ENCODE results near the gene CHMP5.

The CHMP5 gene

DNA sequence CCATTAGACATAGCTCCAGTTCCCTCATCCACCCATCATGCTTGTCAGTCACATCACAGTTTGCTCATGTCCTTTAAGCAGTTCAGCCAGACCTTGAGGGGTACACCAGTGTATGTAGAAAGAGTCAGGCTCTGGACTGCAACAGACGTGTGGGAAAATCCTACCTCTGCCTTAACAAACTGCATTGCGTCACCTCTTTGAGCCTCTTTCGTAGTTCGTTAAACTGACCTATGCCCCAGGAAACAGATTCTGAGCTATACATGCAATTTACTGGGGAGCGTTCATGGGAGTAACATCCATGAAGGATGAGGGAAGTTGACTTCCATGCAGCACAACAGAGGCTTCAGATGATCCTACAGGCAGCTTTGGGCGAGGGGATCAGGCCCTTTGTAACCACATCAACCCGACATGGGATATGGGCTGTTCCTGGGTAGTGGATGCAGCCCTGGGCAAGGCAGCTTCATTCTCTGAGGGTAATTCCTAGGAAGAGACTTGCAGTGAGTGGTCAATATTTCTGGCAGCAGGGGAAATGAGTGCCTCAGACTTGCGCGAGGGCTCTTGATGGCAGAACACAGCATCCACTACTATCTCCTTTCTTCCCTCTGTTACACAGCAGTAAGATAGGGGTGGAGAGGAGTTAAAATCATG, 20.6 kb upstream of the CHMP5 start:
- no peak for DNase-seq

- DNase-seq = no peak
Measured at GRCh38 chr9:33245341-33245740, 19.5 kb upstream of the CHMP5 start.

DNA sequence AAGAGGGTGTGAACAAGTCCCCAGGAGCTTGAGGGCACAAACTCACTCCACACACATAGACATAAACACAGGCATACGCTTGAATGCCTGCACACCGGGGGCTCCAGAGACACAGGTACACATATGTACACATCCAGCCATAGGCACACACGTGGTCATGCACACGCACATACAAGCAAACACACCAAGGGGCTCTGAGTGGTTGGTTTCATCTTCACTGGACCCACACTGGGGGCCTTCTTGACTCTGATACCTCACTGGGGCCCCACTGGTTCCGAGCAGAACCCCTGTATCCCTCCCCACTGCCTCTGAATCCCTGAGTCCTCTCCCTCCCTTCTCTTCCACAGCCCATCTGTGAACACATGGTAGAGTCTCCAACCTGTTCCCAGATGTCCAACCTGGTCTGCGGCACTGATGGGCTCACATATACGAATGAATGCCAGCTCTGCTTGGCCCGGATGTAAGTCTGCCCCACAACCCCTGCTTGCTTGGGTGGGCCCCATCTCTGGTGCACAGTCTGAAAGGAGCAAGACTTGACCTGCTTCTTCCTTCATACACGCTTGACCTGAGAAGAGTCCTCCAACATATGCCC, 18.5 kb upstream of the CHMP5 start:
- DNase-seq = no peak

- no peak for DNase-seq
Measured at GRCh38 chr9:33248606-33249005, 16.2 kb upstream of the CHMP5 start.

DNA sequence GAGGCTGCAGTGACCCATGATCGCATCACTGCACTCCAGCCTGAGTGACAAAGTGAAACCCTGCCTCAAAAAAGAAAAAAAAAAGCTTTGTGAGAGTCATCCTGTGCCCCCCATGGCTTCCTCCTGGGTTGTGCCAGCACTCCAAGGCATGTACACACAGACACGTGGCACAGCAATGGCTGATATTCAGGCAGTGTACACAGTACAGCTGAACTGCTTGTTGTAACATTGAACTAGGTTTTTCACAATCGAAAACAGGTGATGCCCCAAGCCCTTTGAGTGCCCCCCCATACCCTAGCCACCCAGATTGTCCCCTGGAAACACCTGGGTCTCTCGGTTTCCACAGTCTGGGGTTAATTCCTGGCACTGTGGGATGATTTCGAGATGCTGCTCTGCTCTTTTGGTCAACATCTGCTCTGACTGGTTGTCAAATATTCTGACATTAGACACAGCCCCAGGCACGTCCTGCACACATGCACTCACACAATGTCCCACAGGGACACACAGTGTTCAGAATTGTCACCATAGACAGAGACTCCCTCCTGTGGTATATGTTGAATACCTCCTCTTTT, 15.7 kb upstream of the CHMP5 start:
- DNase-seq = no peak

DNA sequence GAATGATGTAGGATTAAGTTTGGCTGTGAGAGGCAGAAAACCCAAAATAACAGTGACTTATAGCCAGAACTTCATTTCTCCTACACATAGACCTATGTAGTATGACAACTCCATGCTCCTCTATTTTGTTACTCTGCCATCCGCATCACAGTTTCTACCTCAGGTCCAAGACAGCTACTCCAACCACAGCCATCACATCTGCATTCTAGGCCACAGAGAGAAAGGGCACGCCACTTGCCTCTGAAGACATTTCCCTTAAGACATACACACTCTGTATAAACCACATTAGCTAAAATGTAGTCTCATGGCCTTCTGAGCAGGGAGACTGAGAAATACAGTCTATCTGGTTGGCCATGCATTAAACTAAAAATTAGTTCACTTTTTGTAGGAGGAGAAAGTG, 14.9 kb upstream of the CHMP5 start:
- DNase-seq = no peak

DNA sequence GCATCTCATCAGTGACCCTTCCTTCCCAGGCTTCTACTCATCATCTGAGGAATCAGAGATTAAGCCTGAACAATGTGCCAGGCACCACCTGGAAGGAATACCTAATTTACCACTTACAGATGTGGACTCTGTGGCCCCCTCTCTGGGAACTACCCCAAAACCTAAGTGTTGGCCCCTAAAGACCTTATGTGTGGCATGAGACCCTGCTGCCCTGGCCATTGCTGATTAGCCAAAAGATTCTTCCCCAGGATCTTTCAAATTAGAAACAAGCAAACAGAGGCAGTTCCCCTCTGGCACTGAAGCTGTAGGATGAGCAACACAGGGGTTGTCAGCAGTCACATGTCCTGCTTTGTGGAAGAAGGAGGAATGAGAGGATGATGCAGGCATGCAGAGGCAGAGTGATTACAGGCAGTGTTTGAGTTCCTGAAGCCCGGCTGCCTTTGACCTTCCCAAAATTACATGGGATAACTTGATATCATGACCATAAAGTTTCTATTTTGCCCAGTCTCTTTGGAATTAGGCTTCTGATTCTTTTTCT, 14.3 kb upstream of the CHMP5 start:
- DNase-seq = no peak

DNA sequence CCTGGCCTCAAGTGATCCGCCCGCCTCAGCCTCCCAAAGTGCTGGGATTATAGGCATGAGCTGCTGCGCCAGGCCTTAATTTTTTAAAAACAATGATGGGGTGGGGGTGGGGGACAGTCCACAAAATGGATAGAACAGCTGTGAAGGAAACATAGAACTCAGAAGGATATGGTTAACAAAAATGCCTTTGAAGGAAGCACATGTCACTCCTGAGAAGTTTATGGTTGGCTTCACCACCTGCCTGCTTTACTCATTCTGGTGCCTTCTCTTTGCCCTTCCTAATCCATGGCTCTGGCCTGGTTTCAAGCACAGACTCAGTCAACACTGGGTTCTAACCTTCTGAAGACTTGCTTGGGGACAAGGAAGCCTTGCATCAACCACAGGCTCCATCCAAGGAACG, 10.6 kb upstream of the CHMP5 start:
- no peak for DNase-seq

- DNase-seq = no peak
Measured at GRCh38 chr9:33255014-33255413, 9.8 kb upstream of the CHMP5 start.

- DNase-seq = no peak
Measured at GRCh38 chr9:33255471-33255870, 9.4 kb upstream of the CHMP5 start.

DNA sequence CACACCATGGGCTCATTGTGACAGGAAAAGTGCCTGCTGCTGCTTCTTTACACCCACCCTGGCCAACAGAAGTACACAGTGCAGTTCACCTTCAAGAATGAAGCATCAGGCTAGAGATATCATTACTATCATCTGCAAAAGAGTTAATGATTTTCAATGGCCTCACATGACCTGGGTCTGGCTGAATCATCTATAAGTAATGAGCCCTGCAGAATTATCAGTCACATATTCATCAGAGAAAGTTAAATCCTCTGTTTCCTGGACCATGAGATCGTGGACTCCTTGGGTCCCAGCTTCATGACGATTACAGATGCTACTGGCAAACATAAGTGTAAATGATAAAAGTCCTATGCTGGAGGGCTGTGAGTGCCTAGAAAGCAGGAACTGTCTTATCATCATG, 8.6 kb upstream of the CHMP5 start:
- no peak for DNase-seq

GRCh38 chr9:33257276-33257675, 7.6 kb upstream of the CHMP5 start:
- DNase-seq = no peak

GRCh38 chr9:33260372-33260771, 4.5 kb upstream of the CHMP5 start:
- DNase-seq = no peak

DNA sequence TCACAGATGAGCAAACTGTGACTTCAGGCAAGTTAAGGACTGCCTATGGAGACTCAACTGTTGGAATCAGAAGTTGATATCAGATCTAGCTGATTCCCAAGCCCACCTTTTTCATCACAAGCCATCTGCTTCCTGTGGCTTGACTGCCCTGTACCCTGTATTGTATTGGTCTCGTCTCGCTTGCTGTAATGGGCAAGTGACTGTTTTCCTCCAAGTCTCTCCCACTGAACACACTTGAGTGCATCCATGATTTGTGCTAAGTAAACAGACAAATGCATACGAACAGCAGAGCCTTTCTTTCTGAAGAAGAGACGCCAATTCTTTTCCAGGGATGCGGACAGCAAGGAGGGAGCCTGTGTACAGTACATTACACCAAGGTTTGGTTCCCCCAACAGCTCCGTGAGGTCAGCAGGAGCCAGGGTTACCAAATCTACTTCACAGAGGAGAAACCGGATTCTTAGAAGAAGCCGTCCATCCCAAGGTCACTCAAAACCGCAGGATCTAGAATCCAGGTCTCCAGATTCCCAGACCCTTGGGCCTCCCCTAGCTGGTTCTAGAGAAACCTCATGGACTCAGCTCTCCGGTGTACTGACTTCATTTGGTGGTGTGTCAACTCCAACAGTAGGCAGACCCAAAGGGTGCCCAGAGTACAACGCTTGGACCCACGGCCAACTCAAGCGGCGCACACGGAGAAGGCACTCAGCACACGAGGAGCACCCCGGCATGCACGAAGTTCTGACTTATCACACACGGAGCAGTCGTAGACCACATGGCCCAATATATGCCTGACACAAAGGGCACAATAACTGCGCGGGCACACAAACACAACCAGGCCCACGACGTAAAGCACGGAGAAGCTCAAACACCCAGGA, 1.5 kb upstream of the CHMP5 start:
- no peak for DNase-seq

- no peak for DNase-seq
Measured at GRCh38 chr9:33264003-33264472, 811 bp upstream of the CHMP5 start.

- DNase-seq = no peak
Measured at GRCh38 chr9:33265211-33265865, 489 bp downstream of the CHMP5 start.

DNA sequence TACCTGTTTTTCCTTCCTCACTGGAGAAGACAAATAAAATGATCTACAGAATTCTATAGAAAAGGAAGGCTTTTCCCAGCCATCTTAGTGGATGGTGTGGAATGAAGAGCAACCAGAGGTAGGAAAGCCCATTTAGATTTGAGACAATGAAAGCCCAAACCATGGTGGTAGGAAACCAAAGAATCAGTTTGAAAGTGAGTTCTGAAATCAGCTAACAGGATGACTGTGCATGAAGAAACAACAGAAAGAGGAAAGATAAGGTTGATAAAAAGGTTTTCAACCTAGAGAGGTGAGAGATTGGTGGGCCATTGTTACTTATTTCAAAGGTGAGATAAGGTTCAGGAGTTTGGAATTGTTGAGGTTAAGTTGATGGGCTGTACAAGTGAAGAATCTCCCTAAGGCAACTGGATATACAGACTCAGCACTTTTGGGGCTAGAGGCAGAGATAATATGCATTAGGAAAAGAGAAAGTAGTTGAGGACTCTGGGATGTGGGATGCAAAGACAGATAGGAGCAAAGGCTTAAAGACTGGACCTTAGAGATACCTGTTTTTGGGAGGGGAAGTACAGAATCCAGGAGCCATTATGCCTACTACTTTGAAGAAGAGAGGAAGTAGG, 2.4 kb downstream of the CHMP5 start:
- DNase-seq = no peak

DNA sequence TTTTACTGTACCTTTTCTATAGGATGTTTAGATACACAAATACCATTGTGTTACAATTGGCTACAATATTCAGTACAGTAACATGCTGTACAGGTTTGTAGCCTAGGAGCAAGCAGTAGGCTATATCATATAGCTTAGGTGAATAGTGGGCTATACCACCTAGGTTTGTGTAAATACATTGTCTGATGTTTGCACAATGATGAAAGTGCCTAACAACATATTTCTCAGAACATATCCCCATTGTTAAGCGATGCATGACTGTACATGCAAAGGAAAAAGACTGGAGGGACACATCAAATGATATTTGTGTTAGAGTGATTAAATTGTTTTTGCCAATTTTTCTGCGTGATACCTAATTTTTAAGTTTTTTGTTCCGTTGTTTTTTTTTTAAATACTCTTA, 5.3 kb downstream of the CHMP5 start:
- no peak for DNase-seq

GRCh38 chr9:33272061-33272460, 7.2 kb downstream of the CHMP5 start:
- DNase-seq = no peak

GRCh38 chr9:33273266-33273971, 8.6 kb downstream of the CHMP5 start:
- DNase-seq = no peak

DNA sequence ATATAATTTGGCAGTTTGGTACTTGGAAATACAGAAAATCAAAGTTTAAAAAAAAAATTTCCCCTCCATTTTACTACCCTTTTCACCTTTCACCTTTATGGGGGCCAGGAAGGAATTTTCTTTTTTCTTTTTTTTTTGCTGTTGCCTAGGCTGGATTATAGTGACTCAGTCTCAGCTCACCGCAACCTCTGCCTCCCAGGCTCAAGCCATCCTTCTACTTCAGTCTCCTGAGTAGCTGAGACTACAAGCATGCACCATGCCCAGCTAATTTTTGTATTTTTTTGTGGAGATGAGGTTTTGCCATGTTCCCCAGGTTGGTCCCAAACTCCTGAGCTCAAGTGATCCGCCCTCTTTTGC, 9.1 kb downstream of the CHMP5 start:
- DNase-seq = no peak

- DNase-seq = no peak
Measured at GRCh38 chr9:33277484-33277883, 12.6 kb downstream of the CHMP5 start.
